Esophagus squamous epithelium (tissue), 4 donors: ENCODE data around the gene HIPK2.

Experiments
- CTCF ChIP-seq, 6 experiments: fragments of 450-650 bp in 4 of 6; fragments of 200-600 bp in 2 of 6; sonication (generic) in 2 of 6; IDR thresholded peaks; one replicate each; pipeline ENCODE4 v1.5.1; 2016 to 2019; ENCODE audit warnings: antibody characterized with exemption in 6 of 6, mild to moderate bottlenecking in 4 of 6, moderate library complexity in 4 of 6
- POLR2A ChIP-seq, 4 donors: fragments of 450-650 bp; IDR thresholded peaks; one replicate each; pipeline ENCODE4 v1.6.1; 2017; ENCODE audit warnings: antibody characterized with exemption in 4 of 4, mild to moderate bottlenecking in 4 of 4, moderate library complexity in 3 of 4

DNA sequence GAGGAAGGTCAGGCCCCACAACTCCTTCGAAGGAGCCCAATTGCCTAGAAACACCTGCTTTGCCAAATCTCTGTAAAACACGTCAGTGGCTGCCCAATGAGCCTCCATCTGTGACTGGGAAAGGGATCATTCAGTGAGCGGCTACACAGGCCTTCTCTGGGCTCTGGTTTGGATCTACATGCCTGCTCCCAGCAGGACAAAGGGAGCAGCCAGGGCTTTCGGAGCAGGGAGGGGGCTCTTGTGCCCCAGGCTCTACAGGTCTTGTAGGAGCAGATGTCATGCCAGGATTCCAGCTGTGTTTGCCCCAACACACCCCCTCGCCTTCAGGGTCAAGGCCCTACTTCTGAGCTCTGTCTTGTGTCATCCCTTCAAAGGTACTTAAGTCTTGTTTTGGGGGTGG, 180.8 kb downstream of the HIPK2 start:
- no peak for TF ChIP-seq POLR2A (IDR thresholded peaks at IDR 0.05)
- TF ChIP-seq CTCF (IDR thresholded peaks at IDR 0.05) = no peak
